ENCODE measurements around the gene RSRC1. TPM values are rescaled to one million over a fixed set of nuclear protein-coding genes. Genes with fewer than 3 reads are reported as not detected.

RSRC1 gene
- total and polyA plus RNA-seq, 2 of the 13 experiments (the other 11 are each of a cell fraction or from before 2014, with no cell fraction given): 4.9 to 63.0 TPM

DNA sequence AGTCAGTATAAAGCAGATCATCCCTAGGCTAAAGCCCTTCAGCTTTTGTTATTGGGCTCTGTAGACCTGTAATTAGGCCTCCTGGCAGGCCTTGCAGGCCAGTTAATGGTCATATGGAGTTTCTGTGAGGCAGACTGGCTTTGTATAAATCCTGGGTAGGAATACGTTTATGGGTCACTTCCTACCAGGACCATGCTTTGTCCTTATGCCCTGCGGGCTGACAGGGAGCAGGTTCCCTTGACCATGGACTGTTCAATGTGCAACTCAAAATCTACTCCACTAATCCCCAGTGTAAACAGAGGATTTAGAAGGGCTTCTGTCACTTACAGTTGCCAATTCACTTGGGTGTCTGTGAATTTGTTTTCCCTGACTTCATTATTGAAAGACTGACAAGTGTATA lies 258.4 kb downstream of the RSRC1 start (continued):
- TF ChIP-seq HNF1A (IDR thresholded peaks at IDR 0.05; ENCODE audit: low read depth): peak; percentile 53; the same call in 1 of the 2 replicates
- TF ChIP-seq HNF1A (CRISPR knock-in tag; IDR thresholded peaks at IDR 0.05; ENCODE audit: borderline replicate concordance): peak; percentile 51; the same call in 1 of the 2 replicates
- TF ChIP-seq, protein P1, sequence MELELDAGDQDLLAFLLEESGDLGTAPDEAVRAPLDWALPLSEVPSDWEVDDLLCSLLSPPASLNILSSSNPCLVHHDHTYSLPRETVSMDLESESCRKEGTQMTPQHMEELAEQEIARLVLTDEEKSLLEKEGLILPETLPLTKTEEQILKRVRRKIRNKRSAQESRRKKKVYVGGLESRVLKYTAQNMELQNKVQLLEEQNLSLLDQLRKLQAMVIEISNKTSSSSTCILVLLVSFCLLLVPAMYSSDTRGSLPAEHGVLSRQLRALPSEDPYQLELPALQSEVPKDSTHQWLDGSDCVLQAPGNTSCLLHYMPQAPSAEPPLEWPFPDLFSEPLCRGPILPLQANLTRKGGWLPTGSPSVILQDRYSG (CRISPR knock-in tag; IDR thresholded peaks at IDR 0.05): no peak
- no peak for TF ChIP-seq MXD1 (CRISPR knock-in tag; IDR thresholded peaks at IDR 0.05)
- TF ChIP-seq NCOA2 (CRISPR knock-in tag; IDR thresholded peaks at IDR 0.05): peak; percentile 84
- 0 out of 2 replicates have a peak, but pooled peaks have one; percentile 39 for TF ChIP-seq NCOA1 (CRISPR knock-in tag; IDR thresholded peaks at IDR 0.05)
- TF ChIP-seq USF2 (IDR thresholded peaks at IDR 0.05; ENCODE audit: low read depth, low read length): no peak
- TF ChIP-seq USF2 (CRISPR knock-in tag; IDR thresholded peaks at IDR 0.05; ENCODE audit: borderline replicate concordance): no peak
- TF ChIP-seq TOE1 (CRISPR knock-in tag; IDR thresholded peaks at IDR 0.05): peak; percentile 69; the same call in 1 of the 2 replicates
- no peak for TF ChIP-seq CENPX (CRISPR knock-in tag; IDR thresholded peaks at IDR 0.05)
- peak; percentile 65; the same call in 1 of the 2 replicates for TF ChIP-seq EHMT2 (IDR thresholded peaks at IDR 0.05; ENCODE audit: borderline replicate concordance, low read depth, low read length)
- no peak for TF ChIP-seq CCDC6 (CRISPR knock-in tag; IDR thresholded peaks at IDR 0.05)
- no peak for TF ChIP-seq HNRNPK (IDR thresholded peaks at IDR 0.05; ENCODE audit: low read depth, low read length, poor library complexity, severe bottlenecking)
- TF ChIP-seq PAX8 (CRISPR knock-in tag; IDR thresholded peaks at IDR 0.05; ENCODE audit: borderline replicate concordance): no peak
- TF ChIP-seq MIER2 (CRISPR knock-in tag; IDR thresholded peaks at IDR 0.05): peak; percentile 76
- peak; percentile 89 for TF ChIP-seq REPIN1 (CRISPR knock-in tag; IDR thresholded peaks at IDR 0.05; ENCODE audit: borderline replicate concordance, low read depth)
- TF ChIP-seq, protein P2, sequence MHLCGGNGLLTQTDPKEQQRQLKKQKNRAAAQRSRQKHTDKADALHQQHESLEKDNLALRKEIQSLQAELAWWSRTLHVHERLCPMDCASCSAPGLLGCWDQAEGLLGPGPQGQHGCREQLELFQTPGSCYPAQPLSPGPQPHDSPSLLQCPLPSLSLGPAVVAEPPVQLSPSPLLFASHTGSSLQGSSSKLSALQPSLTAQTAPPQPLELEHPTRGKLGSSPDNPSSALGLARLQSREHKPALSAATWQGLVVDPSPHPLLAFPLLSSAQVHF (CRISPR knock-in tag; IDR thresholded peaks at IDR 0.05): no peak
- no peak for TF ChIP-seq SSRP1 (CRISPR knock-in tag; IDR thresholded peaks at IDR 0.05)
- TF ChIP-seq REXO4 (CRISPR knock-in tag; IDR thresholded peaks at IDR 0.05; ENCODE audit: borderline replicate concordance): no peak
- no peak for TF ChIP-seq HNRNPLL (IDR thresholded peaks at IDR 0.05; ENCODE audit: low read depth, low read length, poor library complexity, severe bottlenecking)
- TF ChIP-seq MBNL3 (CRISPR knock-in tag; conservative IDR thresholded peaks at IDR 0.05): no peak
- 0 out of 2 replicates have a peak, but pooled peaks have one; percentile 43 for TF ChIP-seq ZNF12 (CRISPR knock-in tag; IDR thresholded peaks at IDR 0.05)
- TF ChIP-seq ZSCAN29 (CRISPR knock-in tag; conservative IDR thresholded peaks at IDR 0.05): 0 out of 2 replicates have a peak, but pooled peaks have one; percentile 55

Measured in HepG2 (cell line).